HepG2 (cell line): ENCODE measurements around the gene TCF25. TPM values are rescaled to one million over a fixed set of nuclear protein-coding genes. Genes with fewer than 3 reads are reported as not detected.
A peak's percentile ranks its signal among the peaks of the same experiment; 100 is the strongest.

ENCODE experiments used
- AGO1 ChIP-seq: fragments of 200-400 bp; formaldehyde crosslinking; IDR thresholded peaks from 2 replicates; pipeline ENCODE4 v1.6.1; 2017; ENCODE audit warnings: mild to moderate bottlenecking, low read depth, low read length, moderate library complexity; ENCODE audit not compliant: poor library complexity, severe bottlenecking
- AGO2 ChIP-seq: fragments of 200-400 bp; formaldehyde crosslinking; optimal IDR thresholded peaks from 2 replicates; pipeline ENCODE3; 2017; ENCODE audit warnings: mild to moderate bottlenecking, low read depth, low read length, moderate library complexity
- CC2D1A ChIP-seq: sonication (generic); formaldehyde crosslinking; IDR thresholded peaks from 2 replicates; pipeline ENCODE4 v1.8.1; 2023; ENCODE audit warnings: mild to moderate bottlenecking, missing genetic modification reagents
- ELF1 ChIP-seq: sonication (generic); formaldehyde crosslinking; IDR thresholded peaks from 2 replicates; pipeline ENCODE4 v1.4.0; 2020; ENCODE audit warnings: missing genetic modification reagents
- ERF ChIP-seq: IDR thresholded peaks from 2 replicates; pipeline ENCODE4 v1.6.1; 2018; ENCODE audit warnings: missing biosample characterization, missing genetic modification reagents
- PHB2 ChIP-seq: fragments of 450-650 bp; IDR thresholded peaks from 2 replicates; pipeline ENCODE4 v1.6.1; 2018; ENCODE audit not compliant: partially characterized antibody
- RXRA ChIP-seq: sonication (generic); formaldehyde crosslinking; IDR thresholded peaks from 2 replicates; pipeline ENCODE4 v1.5.1; 2020; ENCODE audit warnings: missing genetic modification reagents
- SP5 ChIP-seq: IDR thresholded peaks from 2 replicates; pipeline ENCODE4 v1.6.1; 2016; ENCODE audit warnings: low read depth, borderline replicate concordance
- TAF15 ChIP-seq: fragments of 200-400 bp; formaldehyde crosslinking; IDR thresholded peaks from one replicate; pipeline ENCODE4 v1.6.1; 2018; ENCODE audit warnings: mild to moderate bottlenecking, low read depth, low read length; ENCODE audit not compliant: poor library complexity, severe bottlenecking
- TRAFD1 ChIP-seq: sonication (generic); formaldehyde crosslinking; IDR thresholded peaks from 2 replicates; pipeline ENCODE4 v1.5.1; 2020; ENCODE audit warnings: missing genetic modification reagents, mild to moderate bottlenecking, borderline replicate concordance
- YY1 ChIP-seq: IDR thresholded peaks from 2 replicates; pipeline ENCODE4 v1.6.1; 2011; ENCODE audit warnings: low read length, low read depth, moderate library complexity, mild to moderate bottlenecking; ENCODE audit not compliant: insufficient read depth, insufficient replicate concordance
- ZNF256 ChIP-seq: sonication (generic); formaldehyde crosslinking; conservative IDR thresholded peaks from 2 replicates; pipeline ENCODE4 v1.4.0; 2020; ENCODE audit warnings: missing genetic modification reagents
- ZNF275 ChIP-seq: sonication (generic); formaldehyde crosslinking; IDR thresholded peaks from 2 replicates; pipeline ENCODE4 v1.8.0; 2022; ENCODE audit warnings: missing genetic modification reagents, mild to moderate bottlenecking, inconsistent platforms, borderline replicate concordance
- ZNF281 ChIP-seq: sonication (generic); formaldehyde crosslinking; IDR thresholded peaks from 2 replicates; pipeline ENCODE4 v1.4.0; 2020; ENCODE audit warnings: missing genetic modification reagents, borderline replicate concordance
- ZNF30 ChIP-seq: sonication (generic); formaldehyde crosslinking; IDR thresholded peaks from 2 replicates; pipeline ENCODE4 v1.5.0; 2020; ENCODE audit warnings: mild to moderate bottlenecking, missing genetic modification reagents
- ZNF317 ChIP-seq: sonication (generic); formaldehyde crosslinking; IDR thresholded peaks from 2 replicates; pipeline ENCODE4 v1.5.0; 2020; ENCODE audit warnings: mild to moderate bottlenecking, missing genetic modification reagents
- ZNF547 ChIP-seq: sonication (generic); formaldehyde crosslinking; IDR thresholded peaks from 2 replicates; pipeline ENCODE4 v1.5.1; 2020; ENCODE audit warnings: mild to moderate bottlenecking, missing genetic modification reagents
- ZNF556 ChIP-seq: sonication (generic); formaldehyde crosslinking; IDR thresholded peaks from 2 replicates; pipeline ENCODE4 v1.4.0; 2020; ENCODE audit warnings: mild to moderate bottlenecking, missing genetic modification reagents, borderline replicate concordance
- ZNF569 ChIP-seq: sonication (generic); formaldehyde crosslinking; IDR thresholded peaks from 2 replicates; pipeline ENCODE4 v1.5.0; 2020; ENCODE audit warnings: mild to moderate bottlenecking, missing genetic modification reagents, moderate library complexity, borderline replicate concordance
- ZNF841 ChIP-seq: sonication (generic); formaldehyde crosslinking; IDR thresholded peaks from 2 replicates; pipeline ENCODE4 v1.8.1; 2023; ENCODE audit warnings: missing genetic modification reagents, borderline replicate concordance
- ZNF850 ChIP-seq: sonication (generic); formaldehyde crosslinking; conservative IDR thresholded peaks from 2 replicates; pipeline ENCODE4 v1.9.0; 2021; ENCODE audit warnings: mild to moderate bottlenecking, missing genetic modification reagents
- polyA plus RNA-seq, 8 experiments: library from polyadenylated mRNA; depleted of rRNA in 3 of 8; stranded (reverse) in 7 of 8; unstranded in 1 of 8; fragments of >200 nt; fragmentation: Illumina TruSeq in 4 of 8; extraction: Trizol in 4 of 8; gene quantifications; 2 replicates each; pipeline versions ENCODE4 v1.2.1 to v1.2.3, GENCODE V29; 2011 to 2016; ENCODE audit warnings: low read depth in 4 of 8, missing spikeins in 1 of 8, mixed read lengths in 1 of 8; ENCODE audit not compliant: insufficient read depth in 1 of 8
- total RNA-seq, 5 experiments: library from RNA; depleted of rRNA; stranded (reverse); fragments of >200 nt; fragmentation: Illumina TruSeq; extraction: Trizol; gene quantifications; 2 replicates each; pipeline ENCODE4 v1.2.3, GENCODE V29; 2016; ENCODE audit warnings: low read depth in 1 of 5
- TF ChIP-seq, protein P1 (sequence below): sonication (generic); formaldehyde crosslinking; IDR thresholded peaks from 2 replicates; pipeline ENCODE4 v1.4.0; 2020; ENCODE audit warnings: missing genetic modification reagents

Gene TCF25
- total and polyA plus RNA-seq, 2 of the 13 experiments (the other 11 are each of a cell fraction or from before 2014, with no cell fraction given), result 138 to 206 TPM

- TF ChIP-seq ZNF275 (CRISPR knock-in tag), result 0 out of 2 replicates have a peak, but pooled peaks have one; percentile 2
- peak; percentile 72 for TF ChIP-seq SP5 (CRISPR knock-in tag)
- TF ChIP-seq ZNF850 (CRISPR knock-in tag), result no peak
- TF ChIP-seq AGO2, result peak; percentile 6
- TF ChIP-seq ZNF30 (CRISPR knock-in tag), result no peak
- TF ChIP-seq RXRA (CRISPR knock-in tag), result peak; percentile 32; the same call in 1 of the 2 replicates
- TF ChIP-seq ZNF281 (CRISPR knock-in tag), result peak; percentile 73; the same call in 1 of the 2 replicates
- peak; percentile 9 for TF ChIP-seq YY1
- TF ChIP-seq AGO1, result peak; percentile 77
- TF ChIP-seq ZNF547, result peak; percentile 23; the same call in 1 of the 2 replicates
- peak; percentile 82; the same call in 1 of the 2 replicates for TF ChIP-seq TRAFD1 (CRISPR knock-in tag)
- TF ChIP-seq ELF1 (CRISPR knock-in tag), result 0 out of 2 replicates have a peak, but pooled peaks have one; percentile 19
- no peak for TF ChIP-seq ZNF841
- no peak for TF ChIP-seq CC2D1A (CRISPR knock-in tag)
- TF ChIP-seq ZNF569 (CRISPR knock-in tag), result no peak
- no peak; the same call in 1 of the 2 replicates for TF ChIP-seq ZNF556 (CRISPR knock-in tag)
- no peak for TF ChIP-seq ZNF317 (CRISPR knock-in tag)
- TF ChIP-seq ERF, result peak; percentile 31; the same call in 1 of the 2 replicates
- TF ChIP-seq, protein P1, sequence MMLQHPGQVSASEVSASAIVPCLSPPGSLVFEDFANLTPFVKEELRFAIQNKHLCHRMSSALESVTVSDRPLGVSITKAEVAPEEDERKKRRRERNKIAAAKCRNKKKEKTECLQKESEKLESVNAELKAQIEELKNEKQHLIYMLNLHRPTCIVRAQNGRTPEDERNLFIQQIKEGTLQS (CRISPR knock-in tag), result no peak
- no peak for TF ChIP-seq ZNF256 (CRISPR knock-in tag)
- TF ChIP-seq TAF15, result peak; percentile 11
- no peak for TF ChIP-seq PHB2
Observed at GRCh38 chr16:89873972-89874689, 739 bp downstream of the TCF25 start (continued).
